ENCODE measurements around the gene CDK14.
A peak's percentile ranks its signal among the peaks of the same experiment; 100 is the strongest.

Gene CDK14

DNA sequence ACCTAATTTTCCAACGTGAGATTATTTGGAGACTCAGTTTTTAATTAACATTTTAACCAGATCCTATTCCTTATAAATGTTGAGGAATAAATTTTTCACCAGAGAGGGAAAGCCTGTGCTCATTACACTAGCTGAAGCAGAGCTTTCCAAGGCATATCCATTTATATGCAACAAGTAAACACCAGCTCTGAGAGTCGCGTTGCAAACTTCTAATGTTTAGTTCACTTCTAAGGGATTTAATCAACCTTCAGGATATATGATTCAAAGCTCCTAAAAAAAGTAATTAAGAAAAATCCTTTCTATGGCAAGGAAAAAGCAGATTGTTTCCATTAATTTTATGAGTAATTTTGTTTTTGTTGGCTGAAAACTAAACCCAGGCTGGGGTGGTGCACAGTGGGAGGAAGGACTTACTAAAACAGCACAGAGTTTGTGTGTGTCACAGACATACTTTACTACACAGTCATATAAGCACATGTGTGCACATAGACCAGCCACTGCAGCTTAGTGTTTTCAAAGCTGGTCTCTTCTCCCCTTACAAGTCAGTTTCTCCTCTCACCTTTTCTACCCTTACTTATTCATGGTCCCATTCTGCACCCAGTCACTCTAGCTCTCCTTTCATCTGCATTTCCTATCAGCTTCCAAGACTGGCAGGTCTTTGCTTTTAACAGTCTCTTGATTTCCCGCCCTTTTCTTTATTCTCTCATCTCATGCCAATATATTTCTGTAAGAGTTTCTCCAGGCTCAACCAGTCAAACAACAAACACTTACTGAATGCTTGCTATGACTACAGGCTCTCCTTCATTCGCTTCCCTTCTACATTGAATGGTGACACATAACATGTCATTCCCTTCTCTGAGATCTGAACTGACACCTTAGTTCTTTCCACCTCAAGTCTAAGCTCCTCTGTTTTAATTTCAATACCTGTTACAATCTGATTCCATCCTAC is 587.0 kb downstream of the CDK14 start:
- no peak for DNase-seq

DNA sequence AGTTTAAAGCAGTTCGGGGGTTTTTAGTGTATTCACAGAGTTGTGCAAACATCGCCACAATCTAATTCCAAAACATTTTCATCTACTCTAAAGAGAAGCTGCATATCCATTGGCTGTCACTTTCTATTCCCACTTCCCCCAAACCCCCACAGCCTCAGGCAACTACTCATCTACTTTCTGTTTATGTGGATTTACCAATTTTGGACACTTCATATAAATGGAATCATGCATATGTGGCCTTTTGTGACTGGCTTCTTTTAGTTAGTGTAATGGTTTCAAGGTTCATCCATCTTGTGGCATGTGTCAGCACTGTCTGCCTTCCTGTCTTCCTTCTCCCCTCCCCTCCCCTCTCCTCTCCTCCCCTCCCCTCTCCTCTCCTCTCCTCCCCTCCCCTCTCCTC is 589.6 kb downstream of the CDK14 start:
- DNase-seq, result no peak

DNA sequence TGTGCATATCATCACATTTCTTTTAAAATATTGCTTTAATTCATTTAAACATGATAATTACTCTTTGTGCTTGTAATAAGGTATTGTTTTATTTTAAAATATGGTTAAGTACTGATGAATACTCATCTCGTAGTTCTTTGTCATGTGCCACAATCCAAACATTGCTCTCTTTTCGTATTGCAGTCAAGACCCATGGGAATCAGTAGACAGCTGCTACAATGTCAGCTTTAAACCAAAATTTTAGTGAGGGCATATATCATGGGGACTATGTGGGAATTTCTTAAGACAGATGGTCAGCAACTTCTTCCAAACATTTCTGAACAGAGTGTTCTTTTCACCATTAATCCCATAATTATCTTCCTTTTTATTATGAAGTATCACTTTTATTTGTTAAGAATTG is 590.9 kb downstream of the CDK14 start:
- no peak for DNase-seq

DNA sequence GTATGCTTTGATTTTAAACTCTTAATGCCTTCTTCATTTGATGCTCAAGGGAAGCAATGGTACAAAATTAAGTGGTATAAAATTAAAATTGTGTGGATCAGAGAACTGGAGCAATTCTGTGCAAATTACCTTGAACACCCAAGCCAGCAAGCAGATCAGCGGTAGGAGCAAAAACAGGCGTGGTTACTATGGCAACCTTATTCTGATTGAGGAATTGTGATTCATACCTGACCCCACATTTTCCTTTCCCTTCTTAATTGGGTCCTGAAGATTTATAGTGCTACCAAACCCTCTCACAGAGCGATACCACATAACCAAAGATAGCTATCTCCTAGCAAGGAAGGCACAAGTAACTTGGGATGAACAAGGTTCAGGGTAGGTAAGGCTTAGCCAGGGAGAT is 595.6 kb downstream of the CDK14 start:
- DNase-seq, result no peak

DNA sequence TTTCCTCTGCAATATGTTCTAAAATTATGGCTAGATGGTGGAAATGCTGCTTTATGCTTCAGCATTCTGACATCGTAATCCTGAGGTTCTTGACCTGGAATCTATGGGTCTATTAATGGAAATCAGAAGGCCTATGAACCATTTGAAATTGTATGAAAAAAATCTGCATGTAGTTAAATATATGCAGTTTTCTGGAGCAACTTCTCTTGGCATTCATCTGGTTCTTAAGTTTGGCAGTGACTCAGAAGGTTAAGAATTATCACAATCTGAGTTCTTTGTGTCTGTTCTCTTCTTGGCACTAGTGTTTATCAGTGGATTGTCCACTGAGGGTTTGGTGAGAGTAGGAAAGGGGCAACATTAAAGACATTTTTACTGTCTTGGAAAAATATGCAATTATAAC is 597.0 kb downstream of the CDK14 start:
- no peak for DNase-seq

DNA sequence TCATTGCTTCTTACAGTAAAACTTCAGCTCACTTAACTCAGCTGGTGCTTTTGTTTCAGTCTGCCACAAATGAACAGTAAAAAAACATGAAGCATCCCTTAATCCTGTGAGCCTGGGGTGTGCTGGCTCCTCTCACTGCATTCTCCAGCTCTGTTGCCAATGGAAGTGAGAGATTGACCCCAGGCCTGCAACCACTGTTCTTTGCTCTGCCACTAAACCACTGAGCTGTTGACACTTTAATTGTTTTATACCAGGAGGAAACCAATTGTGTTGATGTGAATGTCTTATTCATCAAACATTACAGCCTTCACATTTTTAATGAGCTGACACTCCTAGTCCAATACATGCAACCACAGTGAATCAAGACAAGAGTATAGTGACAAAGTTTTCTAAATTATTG is 598.7 kb downstream of the CDK14 start:
- DNase-seq, result no peak

DNA sequence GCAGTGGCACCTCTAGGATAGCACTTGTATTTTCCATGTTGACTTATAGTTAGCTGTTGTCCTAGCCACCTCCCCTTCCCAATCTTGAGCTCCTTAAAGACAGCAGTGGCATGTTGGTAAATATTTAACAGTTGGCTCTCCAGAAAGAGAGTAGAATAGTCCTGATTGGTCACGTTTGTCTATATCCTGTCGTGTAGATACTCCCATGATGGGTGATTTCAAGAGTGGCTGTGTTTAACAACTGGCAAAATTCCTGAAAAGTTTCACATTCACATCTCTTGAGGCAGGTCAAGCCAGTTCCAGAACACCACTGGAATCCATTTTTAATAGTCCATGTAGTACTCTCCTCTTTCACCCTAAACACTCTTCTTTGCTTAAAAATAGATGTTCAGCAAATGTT is 599.9 kb downstream of the CDK14 start:
- DNase-seq, result no peak

DNA sequence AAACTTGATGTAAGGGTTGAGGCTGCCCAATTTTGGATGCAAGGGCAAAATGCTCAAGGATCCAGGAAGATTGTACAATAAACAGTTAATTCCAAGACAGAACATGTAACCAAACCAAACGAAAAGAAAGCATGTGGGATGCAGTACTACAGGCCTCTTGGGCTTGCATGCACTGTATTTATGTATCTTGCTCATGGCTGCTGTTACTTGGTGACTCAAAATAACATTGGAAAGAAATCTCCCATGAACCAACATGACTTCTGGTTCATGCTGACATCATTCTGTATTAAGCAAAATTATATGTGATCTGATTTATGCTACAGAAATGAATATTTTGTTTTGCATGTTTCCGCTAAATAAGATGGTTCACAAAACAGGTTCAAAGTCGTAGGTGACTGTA is 602.2 kb downstream of the CDK14 start:
- no peak for DNase-seq

DNA sequence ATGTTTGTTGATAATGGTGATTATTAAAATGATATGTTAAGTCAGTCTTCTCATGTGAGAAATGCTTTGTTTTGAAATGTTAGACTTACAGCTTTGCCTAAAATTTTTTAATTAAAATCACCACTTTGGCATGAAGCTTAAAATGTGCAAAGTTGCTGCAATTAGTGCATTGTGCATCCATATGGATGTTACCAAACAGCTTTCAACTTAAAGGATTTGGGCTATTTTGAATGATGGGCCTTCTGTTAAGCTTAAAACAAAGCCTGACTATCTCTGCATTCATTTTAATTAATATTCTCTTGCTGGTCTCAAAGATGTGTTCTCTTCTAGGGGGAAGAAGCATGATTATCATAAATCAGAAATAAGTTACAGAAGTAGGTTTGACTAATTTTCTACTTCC is 603.5 kb downstream of the CDK14 start:
- no peak for DNase-seq

DNA sequence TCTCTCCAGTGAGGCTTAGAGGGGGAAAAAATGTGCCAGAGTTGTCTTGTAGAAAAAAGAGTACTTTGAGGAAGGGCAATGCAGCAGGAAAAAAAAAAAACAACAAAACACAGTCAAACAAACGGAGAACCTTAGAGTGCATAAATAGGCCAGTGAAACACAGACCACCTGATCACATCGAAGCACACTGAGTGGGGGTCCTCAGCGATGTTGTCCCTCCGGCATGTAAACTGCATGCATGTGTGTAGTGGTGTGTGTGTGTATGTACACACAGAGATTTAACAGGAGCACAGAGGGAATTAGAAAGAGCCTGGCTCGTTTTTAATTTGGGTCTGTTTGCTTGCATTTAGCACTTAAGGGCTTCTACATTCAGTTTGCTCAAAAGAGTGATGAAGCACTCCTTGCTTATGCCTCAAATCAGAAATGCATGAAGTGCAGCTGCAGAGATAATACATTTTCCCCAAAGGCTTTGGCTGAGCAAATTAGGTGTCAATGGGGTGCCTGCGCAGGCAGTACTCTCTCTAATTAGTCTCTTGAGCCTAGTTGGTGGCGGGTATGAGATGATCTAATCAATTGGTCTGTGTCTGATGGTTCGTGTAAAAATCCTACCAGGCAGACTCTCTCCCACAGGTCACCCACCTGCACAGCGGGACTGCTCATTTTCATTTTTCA is 605.5 kb downstream of the CDK14 start:
- no peak for DNase-seq

DNA sequence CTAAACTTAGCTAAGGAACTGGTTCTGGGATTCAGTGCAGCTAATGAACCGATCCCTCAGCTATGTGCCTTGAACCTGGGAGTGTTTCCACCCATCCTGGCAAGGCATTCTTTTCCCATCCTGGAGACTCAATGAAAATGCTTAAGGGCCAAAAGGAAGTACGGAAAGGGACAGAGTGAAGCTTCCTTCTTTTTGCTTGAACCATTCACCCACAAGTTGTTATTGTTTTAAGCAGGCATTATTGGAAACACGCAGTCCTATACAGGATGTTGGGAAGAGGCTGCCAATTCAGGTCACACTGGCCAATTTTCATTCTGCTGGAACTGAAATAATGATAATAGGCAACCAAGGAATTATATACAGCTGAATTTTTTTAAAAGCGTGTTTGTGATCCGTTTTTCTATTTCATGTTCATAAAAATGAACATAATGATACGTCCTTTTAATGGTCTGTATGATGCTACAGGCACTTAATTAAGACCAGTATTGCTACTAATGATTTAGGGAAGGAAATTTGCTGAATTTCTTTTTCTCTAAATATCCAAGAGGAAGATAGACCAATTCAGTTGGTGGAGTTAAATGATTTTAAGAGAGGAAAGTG is 610.3 kb downstream of the CDK14 start:
- DNase-seq, result no peak

DNA sequence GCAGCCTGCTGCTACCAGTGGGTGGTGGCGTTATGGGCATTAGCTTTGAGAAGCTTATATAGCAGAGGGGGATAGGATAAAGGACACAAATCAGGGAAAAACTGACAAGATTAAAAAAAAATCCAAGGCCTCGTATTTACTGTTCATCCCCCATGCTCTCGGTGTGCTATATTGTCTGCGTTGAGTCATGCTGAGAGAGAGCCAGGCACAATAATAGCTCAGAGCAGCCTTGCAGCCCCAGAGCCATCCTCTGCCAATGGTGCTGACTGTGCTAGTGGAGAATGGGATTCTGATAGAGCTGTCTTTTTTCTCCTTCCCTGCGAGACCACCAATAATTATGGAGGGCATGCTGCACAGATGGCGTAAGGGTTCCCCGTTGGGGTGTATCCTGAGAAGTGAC is 616.5 kb downstream of the CDK14 start:
- no peak for DNase-seq

DNA sequence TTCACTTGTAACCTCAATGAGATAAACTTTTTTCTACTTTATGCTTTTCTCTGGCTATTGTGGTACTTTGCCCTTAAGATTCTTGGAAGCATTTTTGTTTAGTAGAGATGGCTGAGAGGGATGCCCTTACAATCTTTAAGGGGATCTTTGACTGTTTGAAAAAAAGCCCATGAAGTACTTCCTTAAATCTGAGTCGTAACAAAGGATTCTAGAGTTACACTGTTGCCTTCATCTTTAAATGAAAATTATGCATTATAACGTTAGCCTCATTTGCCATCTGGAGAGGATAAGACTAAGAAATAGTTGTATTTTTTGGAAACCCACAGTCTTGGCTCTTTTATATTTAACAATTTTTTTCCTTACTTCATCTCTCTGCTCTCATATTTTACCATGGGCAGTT is 630.3 kb downstream of the CDK14 start:
- DNase-seq, result no peak

DNA sequence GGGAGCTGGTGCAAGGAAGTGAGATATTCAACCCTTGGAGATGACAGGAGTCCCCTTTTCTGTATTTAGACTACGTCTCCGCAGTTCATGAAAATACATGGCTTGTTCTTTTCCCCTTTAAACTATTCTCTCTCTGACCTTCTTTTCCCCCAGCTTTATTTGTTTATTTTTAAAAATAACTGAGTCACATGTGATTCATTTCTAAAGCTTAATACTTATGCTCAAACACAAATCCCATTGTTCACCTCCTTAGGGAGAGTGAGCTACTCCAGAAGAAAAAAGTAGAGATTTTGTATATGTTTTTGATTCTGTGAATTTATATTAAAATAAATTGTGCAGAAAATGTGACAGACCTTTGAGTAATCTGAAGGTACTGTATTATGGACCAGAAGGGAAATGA is 632.2 kb downstream of the CDK14 start:
- DNase-seq, result no peak

DNA sequence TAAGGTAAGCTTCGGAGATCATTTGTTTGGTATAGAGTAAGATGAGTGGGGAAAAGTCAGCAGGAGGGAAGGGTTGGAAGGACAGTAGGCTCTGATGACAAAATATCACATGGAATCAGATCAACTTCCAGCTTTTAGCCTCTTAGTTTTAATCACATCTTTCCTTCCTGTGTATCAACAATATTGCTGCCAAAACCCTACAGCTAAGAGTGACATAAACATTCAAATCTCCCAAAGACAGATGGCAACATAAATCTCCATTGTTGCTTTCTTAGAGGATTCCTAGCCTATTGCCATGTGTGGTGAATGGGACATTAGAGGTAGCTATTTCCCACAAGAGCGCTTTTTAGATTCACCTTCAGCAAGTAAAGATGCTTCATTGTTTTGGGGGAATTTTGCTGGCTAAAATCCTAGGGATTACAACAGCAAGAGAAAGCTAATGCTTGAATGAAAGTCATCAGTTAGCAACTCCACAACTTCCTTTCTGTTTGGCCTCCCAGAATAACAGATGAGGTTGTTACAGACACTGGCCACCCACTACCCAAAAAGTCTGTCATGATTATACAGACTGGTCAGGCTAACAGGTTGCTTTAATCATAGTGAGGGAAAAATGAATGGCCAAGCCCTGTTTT is 632.9 kb downstream of the CDK14 start:
- DNase-seq, result no peak

DNA sequence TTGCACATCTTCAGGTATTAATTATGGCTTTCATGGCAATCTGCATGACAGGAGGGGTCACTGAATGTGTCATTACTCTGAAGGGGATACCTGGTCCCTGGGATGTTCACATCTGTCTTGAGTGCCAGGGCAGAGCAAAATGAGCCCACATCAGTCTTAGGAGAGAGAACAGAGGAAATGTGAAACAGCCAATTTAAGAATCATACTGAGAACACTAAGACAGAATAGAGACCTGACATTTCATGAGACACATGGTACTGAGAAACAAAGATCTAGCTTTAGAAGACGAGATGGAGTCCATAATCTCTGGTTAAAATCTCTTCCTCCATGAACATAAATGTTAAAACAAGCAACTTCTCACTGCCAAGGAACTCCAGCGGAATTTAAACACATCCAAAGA is 634.0 kb downstream of the CDK14 start:
- no peak for DNase-seq

DNA sequence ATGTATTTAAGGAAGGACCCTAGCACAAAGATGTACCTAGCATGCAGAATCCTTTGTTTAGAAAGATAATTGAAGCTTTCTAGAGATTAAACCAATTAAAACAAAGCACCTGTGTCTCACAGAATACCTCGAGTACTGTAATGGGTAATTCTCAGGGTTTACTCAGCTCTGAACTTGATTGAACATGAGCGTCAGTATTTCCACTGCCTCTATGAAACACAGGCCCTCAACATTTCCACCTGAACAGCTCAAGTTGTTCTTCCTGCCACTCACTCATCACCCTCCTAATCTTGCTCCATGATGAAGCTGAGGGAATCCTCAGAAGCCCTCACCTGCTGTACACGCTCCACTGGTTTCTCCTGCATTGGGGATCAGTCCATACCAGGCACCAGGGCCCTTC is 634.4 kb downstream of the CDK14 start:
- no peak for DNase-seq

DNA sequence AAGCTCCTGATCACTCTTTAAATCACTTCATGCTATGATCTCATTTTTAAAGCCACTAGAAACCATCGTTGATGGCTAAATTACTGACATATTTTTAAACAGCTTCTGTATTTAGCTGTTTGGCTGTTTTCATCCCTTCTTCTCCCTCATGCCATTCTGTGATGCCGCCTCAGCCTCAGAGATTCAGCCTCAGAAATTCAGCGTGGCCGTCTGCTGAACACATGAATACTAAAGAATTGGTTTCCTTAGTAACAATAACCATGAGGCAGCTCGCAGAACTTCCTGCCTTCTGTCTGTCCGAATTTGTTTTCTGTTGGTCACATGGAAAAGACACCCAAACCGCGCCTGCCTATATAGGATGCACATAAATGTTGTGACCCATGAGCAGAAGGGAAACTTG is 637.1 kb downstream of the CDK14 start:
- DNase-seq, result no peak

DNA sequence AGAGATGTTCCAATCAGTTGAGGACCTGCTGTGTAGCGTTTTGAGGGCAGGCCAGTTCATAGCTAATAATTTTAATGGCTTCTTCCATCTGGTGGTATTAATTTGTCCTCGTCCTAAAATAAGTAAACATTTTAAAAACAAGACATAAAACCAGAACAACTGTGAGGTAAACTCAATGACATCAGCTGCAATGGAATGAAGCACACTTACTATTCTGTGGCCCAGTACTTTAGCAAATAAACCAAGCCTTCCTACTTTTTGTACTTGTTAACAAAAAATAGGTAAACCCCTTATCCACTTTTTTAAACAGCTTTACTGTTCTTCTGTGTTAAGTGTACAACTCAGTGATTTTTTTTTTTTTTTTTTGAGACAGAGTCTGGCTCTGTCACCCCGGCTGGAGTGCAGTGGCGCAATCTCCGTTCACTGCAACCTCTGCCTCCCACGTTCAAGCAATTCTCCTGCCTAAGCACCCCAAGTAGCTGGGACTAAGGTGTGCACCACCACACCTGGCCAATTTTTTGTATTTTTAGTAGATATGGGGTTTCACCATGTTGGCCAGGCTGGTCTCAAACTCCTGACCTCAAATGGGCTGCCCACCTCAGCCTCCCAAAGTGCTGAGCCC is 639.2 kb downstream of the CDK14 start:
- DNase-seq, result no peak

DNA sequence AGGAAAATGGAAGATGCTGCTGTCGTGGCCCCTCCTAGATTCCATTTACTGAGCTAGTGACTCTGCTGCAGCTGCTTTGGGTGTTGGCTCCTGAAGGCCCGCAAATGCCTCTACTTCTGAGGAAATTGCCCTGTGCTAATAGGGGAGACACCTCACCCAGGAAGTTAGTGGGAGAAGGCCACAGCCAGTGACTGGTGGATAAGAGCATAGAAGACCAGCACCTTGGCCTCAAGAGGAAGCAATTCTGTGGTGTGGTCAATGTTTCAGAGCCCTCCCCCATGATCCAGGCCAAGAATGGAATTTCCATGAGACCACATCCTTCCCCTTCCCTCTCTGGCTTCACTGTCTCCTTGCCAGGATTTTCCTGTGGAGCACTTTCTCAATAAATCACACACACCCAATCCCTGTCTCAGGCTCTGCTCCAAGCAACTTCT is 643.1 kb downstream of the CDK14 start:
- DNase-seq, result peak; percentile 35 to 76

DNA sequence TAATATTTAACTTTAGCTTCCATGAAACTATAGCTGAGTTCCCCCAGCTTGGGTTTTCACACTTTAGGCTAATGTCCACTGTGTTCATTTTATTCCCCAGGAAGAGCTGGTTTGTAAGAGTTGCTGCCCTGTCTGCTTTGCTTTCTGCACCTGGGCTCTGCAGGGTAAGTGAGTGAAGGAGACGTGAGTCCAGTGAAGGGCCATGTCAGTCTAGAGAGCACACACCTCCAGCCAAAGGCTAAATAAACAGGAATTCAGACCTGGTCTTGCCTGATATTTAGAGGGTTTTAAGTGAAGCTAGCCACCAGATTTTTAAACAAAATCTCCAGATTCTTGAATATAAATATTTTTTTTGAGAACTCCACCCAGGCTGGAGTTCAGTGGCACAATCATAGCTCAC is 643.7 kb downstream of the CDK14 start:
- no peak for DNase-seq

DNA sequence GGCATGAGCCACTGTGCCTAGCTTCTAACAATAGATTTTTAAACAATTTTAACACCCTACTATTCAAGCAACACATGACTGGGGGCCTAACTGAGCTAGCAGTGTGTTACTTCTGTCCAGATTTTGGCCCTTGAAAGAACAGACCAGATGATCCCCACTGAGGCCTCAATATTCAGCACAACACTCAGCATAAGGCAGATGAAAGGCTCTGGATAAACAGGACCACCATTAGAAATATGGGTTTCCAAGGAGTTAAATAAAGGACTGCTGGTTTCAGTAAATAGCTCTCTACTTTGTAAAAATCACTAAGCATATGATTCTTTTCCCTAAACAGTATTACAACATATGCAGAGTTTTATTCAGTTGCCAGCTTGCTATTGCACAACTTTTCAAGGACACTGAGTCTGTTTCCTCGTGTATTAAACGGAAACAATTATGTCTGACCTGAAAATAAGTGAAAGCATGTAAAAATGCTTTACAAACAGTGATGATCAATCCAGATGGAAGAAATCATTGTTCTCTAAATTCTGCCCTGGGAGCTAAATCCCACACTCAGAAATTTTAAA is 644.3 kb downstream of the CDK14 start:
- no peak for DNase-seq

All from SW 1271 (cell line).